Measurements from ENCODE around the gene CNTNAP1.
"Not testable (repeated sequence)": the region's sequence is repeated elsewhere in the genome, so short reads cannot be mapped to it uniquely, and the experiment has no call there.

The CNTNAP1 gene

GRCh38 chr17:42686520-42687128 lies 4.3 kb downstream of the CNTNAP1 start:
- DNase-seq: no peak

GRCh38 chr17:42687707-42688320 lies 5.5 kb downstream of the CNTNAP1 start:
- DNase-seq: no peak

- DNase-seq: no peak
These were observed 8.3 kb downstream of the CNTNAP1 start for GRCh38 chr17:42690596-42690995.

GRCh38 chr17:42691021-42691545 lies 8.8 kb downstream of the CNTNAP1 start:
- no peak for DNase-seq

- DNase-seq: no peak
These were observed 10.2 kb downstream of the CNTNAP1 start for GRCh38 chr17:42692489-42692888.

- DNase-seq: no peak
These were observed 12.2 kb downstream of the CNTNAP1 start for GRCh38 chr17:42694524-42694923.

- no peak for DNase-seq
These were observed 13.2 kb downstream of the CNTNAP1 start for GRCh38 chr17:42695500-42695899.

GRCh38 chr17:42697108-42697811 lies 14.9 kb downstream of the CNTNAP1 start:
- no peak for DNase-seq

- DNase-seq: peak; percentile 91
These were observed 16.5 kb downstream of the CNTNAP1 start for GRCh38 chr17:42698736-42699414.

- DNase-seq: no peak
These were observed 17.0 kb downstream of the CNTNAP1 start for GRCh38 chr17:42699415-42699740.

GRCh38 chr17:42700586-42701289 lies 18.4 kb downstream of the CNTNAP1 start:
- no peak for DNase-seq

GRCh38 chr17:42702446-42702845 lies 20.1 kb downstream of the CNTNAP1 start:
- DNase-seq: no peak

GRCh38 chr17:42704490-42704836 lies 22.1 kb downstream of the CNTNAP1 start:
- DNase-seq: no peak

GRCh38 chr17:42704837-42705494 lies 22.6 kb downstream of the CNTNAP1 start:
- DNase-seq: no peak

- DNase-seq: no peak
These were observed 24.4 kb downstream of the CNTNAP1 start for GRCh38 chr17:42706732-42707131.

GRCh38 chr17:42708588-42708987 lies 26.3 kb downstream of the CNTNAP1 start:
- no peak for DNase-seq

GRCh38 chr17:42709561-42709960 lies 27.2 kb downstream of the CNTNAP1 start:
- DNase-seq: no peak

GRCh38 chr17:42720996-42721583 lies 38.8 kb downstream of the CNTNAP1 start:
- DNase-seq: peak; percentile 62

- no peak for DNase-seq
These were observed 41.3 kb downstream of the CNTNAP1 start for GRCh38 chr17:42723636-42724035.

GRCh38 chr17:42725143-42725542 lies 42.8 kb downstream of the CNTNAP1 start:
- DNase-seq: no peak

- no peak for DNase-seq
These were observed 58.4 kb downstream of the CNTNAP1 start for GRCh38 chr17:42740699-42741098.

- DNase-seq: not testable (repeated sequence)
These were observed 60.6 kb downstream of the CNTNAP1 start for GRCh38 chr17:42742916-42743315.
